ENCODE results near the gene HIVEP3. TPM values are rescaled to one million over a fixed set of nuclear protein-coding genes. Genes with fewer than 3 reads are reported as not detected.

The HIVEP3 gene
- total RNA-seq, 1 donor from 2014 or later, result 2.0 TPM

DNA sequence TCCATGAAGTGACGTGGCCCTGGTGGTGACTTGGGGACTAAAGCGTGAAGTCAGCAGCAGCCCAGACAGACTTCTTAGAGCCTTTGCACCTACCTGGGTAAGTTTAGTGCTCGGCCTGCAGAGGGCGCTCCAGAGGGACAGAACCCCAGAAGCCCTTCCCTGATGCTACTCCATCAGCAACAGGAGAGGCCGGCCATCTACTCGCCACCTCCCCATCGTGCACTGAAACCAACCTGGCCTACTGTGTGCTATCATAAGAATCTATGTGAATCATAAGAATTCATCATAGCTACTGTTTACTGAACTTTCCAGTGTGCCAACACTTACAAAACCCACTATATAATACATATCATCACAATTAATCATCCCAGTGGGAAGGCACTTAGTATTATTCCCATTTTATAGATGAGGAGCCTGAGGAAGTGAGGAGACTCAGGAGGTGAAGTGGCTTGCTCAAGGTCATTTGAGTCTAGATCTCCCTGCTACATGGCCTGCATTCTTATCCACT is 426.3 kb downstream of the HIVEP3 start:
- DNase-seq (ENCODE audit: low read depth), result no peak

DNA sequence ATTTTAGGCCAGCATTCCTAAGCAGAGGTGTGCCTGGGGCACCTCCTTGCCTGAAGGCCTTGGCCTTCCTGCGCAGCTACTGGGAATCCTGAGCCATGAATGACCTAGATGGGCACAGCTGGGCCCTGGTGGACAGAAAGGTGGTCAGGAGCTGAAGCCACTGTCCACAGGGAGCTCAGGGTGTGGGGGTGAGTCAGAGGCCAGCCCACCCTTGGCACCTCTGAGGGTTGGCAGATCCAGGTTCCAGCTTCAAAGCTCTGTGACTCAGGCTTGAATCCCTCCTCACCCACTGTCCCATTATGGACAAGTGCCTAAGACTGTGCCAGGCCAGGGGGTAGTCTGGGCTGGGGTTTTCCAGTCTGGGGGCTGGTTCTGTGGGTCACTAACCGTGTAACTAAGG is 427.8 kb downstream of the HIVEP3 start:
- peak; percentile 70 for DNase-seq (ENCODE audit: low read depth)

DNA sequence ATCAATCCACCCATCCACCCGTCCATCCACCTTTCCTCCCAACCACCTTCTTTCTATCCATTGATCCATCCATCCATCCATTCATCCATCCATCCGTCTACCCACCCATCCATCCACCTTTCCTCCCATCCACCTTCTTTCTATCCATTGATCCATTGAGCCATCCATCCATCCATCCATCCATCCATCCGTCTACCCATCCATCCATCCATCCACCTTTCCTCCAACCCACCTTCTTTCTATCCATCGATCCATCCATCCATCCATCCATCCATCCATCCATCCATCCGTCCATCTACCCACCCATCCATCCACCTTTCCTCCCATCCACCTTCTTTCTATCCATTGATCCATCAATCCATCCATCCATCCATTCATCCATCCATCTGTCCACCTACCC is 429.2 kb downstream of the HIVEP3 start:
- no peak for DNase-seq (ENCODE audit: low read depth)

DNA sequence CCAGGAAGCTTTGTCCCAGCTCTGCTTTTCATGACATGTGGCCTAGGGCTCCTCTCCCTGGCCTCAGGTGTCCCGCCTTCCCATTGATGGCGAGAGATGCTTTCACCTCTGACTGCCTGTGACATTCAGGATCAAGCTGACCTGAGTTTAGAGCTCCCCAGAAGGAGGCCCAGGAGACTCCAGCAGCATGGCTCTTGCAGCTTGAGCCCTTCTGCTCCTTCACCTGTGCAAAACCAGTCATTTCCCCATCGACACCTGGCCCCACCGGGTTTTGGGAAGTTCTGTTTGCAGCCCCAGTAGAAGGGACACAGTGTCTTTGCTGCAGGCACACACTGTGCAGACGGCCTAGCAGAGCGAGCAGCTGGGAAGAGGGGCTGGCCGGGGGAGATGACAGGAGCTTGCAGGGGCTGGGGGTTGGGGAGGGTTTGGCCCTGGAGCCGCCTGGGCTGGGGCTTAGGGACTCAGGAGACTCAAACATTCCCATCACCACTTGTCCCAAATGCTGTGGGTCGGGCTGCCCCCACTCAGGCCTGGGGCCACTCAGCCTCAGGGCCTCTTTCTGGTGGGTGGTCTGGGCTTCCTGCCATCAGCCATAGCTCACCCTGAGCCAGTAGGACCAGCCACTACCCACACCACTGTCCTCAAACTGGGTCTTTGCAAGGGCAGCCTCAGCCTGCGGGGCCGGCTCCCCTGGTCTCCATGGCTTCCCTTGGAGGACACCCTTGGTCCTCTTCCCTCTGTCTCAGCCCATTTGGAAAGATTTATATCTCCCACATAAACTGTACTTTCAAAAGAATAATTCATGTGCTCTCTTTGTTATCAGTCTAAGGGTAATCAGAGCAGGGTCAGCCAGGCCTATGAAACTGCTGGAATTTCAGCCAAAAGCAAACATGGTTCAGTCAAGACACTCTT is 430.4 kb downstream of the HIVEP3 start:
- DNase-seq (ENCODE audit: low read depth), result no peak

DNA sequence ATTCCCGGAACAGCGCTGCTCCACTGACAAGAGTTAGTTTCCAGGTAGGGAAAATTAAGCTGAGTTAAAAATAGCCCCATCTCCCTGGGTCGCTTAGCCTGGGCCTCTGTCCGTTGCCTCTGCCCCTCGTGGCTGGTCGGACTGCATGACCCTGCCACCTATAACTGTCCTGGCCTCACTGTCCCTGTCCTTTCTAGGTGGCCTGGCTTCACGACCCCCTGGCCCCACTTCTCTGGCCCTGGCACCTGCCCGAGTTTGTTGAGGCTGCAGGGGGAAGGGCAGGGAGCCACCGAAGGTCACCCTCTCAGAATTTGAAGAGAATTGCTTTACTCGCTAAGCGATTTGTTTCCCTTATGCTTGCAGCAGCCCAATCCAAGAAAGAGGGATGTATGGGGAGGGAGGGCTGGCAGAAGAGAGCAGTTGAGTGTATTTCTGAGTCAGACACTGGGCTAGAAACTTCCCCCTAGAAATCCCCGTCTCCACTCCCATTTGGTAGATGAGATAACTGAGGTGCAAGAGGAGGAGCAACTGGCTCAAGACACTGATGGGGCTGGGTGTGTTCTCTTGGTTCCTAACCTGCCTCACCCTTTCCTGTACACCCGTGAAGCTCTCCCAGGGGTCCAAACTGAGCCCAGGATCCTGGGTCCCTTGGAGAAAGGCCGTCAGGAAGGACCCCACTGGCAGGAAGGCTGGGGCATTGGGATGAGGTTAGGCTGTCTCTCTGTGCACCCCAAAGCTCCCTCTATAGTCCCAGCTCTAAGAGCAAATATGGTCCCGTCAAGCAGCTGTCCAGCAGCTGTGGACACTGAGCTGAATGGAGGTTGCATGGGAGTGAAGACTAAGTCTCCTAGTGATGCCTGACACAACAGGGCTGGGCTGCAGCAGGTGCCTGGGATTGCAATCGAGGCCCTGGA is 431.3 kb downstream of the HIVEP3 start:
- DNase-seq (ENCODE audit: low read depth), result peak; percentile 65

DNA sequence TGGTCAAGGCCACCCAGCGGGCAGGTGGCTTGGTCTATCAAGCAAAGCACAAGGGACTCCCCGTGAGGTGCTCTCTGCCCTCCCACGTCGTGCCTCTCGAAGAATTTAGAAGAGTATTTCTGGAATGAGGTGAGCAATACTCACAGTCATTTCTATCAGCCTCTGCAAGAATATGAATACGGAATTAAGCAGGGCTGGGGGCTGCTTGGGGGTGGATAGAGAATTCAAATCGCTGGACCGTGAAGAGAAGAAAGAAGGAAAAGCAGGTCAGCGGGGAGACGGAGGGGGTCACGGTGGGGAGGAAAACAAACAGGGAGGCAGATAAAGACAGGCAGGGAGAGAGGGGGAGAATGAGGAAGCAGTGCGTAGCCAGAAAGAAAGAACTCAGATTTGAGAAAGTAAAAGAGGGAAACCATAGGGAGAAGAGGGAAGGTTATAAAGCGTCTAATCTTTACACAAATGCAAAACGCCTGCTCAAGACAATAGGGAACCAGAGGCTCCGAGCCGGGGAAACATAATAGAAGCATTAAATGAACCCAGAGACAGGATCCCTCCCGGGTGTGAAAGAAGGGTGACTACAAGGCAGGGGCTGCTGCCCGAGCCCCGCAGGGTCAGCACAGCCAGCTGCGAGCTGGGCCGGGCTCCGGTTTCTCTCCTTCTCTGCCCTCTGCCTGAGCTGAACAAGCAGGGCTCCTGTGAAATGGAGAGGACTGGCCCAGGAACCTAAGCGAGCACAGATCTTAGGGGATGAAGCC is 432.2 kb downstream of the HIVEP3 start:
- DNase-seq (ENCODE audit: low read depth), result peak; percentile 38

DNA sequence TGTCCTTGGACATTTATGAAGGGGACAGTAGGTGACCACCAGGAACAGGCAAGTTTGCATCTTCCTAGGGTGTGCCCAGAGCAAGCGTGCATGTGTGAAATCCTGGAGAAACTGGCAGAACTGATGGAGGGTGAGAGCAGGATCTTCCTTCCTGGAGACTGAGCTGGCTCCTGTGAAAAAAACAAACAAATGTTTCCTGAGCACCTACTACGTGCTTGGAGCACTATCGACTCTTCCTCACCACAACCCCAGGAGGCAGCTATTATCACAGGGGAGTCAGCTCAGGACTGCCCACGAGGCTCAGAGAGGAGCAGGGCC is 432.7 kb downstream of the HIVEP3 start:
- DNase-seq (ENCODE audit: low read depth), result no peak

DNA sequence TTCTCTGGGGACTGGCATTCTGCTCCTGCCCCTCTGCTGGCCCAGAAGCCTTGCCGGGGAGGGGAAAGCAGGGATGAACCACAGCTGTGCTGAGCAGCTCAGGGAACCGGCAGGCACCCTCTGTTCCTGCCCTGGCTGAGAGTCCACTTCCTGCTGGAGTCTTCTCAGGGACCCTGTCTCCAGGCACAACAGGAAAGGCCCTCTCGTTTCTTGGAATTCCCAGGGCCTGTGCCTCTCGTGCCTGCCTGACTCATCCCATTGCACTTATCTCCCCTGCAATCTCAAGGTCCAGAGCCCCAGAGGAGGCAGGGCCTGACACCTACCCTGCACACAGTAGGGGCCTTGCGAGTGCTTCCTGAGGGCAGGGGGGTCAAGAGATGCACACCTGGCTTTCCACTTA is 433.1 kb downstream of the HIVEP3 start:
- peak; percentile 21 for DNase-seq (ENCODE audit: low read depth)

DNA sequence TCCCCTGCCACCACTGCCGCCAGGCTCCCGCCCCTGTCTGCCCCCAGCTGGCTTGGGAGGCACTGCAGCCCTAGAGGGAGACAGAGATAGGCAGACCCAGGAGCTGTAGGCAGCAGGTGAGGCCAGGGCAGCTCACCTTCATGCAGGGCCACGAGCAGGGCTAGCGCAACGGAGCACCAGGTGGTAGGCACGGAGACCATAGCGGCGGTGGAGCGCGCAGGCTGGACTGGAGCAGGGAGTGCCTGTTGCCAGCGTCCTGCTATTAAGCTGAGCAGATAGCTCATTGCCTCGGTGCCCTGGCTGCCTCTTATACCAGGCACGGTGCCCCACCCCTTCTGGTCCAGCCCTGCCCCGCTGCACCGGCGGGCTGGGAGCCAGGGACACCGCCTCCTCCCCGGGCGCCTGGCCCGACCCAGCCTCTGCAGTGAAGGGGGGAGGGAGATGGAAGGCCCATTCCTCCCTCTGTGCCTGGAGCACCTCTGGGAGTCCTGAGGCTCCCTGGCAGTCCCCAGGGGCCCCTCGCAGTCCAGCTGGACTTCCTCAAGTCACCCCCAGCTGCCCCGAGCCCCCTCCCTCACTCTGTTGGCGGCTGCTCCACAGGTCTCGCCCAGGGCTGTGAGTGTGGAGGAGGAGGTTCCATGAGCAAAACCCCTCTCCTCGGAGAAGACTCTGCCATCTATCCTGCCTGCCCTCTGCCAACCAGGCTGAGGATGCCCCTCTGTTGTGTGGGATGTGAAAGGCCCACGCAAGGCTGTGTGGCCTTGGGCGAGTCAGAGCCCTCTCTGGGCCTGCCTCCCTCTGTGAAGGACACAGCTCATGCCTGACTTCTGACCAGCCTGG is 434.1 kb downstream of the HIVEP3 start, which contains the start of gene EDN2:
TSS of gene EDN2 (minus strand) at position 282 of the 840 bp plus-strand sequence. CDS start at position 200, 82 bp downstream.
- no peak for DNase-seq (ENCODE audit: low read depth)

DNA sequence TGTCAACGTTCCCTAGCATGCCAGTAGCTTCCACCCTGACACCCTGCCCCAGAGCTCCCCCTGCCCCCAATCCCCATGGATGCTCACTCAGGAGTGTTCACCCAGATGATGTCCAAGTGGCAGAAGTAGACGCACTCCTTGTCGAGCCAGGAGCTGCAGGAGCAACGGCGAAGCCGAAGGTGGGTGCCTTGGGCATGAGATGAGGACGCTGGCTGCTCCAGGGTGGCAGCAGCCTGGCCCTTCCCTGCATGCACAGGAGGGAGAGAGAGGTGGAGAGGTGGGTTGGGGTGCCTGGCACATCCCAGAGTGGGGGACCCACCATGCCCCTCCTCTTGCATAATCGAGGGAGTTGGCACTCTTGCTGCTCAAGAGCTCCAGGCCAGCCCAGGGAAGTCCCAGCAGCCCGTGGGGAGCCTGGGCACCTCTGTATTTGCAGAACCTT is 434.7 kb downstream of the HIVEP3 start:
- DNase-seq (ENCODE audit: low read depth), result no peak

DNA sequence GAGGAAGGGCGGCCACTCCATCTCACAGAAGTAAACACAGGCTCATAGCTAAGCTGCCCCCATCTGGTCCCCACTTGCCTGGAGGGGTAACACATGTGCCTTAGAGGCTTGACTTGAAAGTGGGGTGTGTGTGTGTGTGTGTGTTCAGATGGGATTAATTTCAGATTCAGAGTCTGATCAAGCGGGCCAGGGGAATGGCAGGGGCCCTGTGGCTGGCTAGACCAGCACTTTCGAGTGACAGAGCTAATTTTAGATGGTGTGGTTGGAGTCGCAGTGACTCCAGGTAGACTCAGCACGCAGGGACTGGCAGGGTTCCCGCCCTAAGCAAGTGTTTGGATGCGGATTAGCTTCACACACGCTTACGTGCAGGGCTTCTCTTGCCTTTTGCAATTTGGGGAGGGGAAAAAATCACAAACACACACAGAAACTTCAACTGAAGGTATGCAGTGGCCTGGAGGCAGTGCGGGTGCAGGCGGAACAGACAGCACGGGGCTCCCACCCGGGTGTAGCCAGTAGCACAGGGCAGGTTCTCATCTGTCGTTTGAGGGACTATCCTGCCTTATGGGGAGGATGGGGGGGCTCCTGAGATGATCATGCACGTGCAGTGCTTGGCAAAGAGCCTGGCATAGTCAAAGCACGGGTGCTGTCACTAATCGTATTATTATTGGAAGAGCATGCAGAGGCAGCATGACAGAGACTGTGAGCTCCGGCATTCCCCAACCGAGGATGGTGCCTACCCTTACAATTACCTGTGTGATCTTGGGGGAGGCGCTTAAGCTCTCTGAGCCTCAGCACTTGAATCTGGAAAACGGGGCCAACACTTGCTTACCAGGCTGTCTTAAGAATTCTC is 435.5 kb downstream of the HIVEP3 start:
- DNase-seq (ENCODE audit: low read depth), result peak; percentile 60

DNA sequence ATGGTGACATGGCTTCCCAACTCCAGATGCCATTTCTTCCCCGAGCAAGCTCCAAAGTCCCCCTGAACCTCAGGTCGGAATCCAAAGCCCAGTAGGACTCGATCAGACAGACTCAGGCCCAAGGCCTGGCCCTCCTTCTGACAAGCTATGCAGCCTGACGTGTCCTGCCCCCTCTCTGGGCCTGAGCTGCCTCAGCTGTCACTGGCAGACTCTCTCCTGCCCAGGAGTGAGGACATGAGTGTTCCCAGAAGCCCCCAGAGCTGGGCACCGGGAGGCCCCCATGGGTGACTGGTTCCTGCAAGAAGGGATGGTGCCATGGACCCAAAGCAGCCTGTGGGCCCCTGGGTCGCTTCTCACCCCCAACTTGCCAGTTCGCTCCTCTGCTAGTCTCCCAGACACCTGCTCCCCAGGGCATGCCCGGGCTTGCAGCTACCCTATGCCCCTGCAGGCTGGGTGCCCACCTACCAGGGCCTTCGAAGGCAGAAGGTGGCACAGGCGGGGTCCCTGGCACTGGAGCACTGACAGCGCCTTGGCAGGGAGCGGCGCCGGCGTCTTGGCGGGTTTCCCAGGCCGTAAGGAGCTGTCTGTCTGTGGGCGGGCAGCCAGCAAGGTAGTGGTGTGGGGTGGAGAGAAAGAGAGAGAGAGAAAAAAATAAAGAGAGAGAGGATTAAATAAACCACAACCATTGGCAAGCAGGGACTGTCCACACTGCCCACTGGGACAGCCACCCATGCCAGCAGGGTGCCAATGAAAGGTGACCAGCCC is 436.5 kb downstream of the HIVEP3 start:
- peak; percentile 46 for DNase-seq (ENCODE audit: low read depth)

DNA sequence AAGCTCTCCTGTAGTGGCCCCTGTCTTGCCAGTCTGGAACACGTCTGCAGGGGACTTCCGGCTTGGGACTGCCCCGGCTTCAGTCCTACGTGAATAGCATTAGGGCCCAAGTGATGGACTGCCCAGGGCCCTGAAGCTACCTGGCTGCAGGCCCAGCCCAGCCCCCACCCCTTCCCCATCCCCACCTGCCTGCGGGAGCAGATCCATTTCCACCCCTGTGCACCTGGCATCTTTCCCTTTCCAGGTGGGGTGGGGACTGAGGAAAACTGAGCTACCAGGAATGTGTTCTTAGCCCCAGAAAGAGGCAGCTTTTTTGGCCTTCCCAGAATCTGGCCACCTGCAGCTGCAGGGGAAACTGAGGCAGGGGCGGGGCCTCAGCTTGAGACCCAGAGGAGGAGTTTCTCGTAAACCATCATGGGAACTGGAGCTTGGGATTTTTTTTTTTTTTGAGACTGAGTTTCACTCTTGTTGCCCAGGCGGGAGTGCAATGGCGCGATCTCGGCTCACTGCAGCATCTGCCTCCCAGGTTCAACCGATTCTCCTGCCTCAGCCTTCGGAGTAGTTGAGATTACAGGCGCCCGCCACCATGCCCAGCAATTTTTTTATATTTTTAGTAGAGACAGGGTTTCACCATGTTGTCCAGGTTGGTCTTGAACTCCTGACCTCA is 437.5 kb downstream of the HIVEP3 start:
- DNase-seq (ENCODE audit: low read depth), result no peak

DNA sequence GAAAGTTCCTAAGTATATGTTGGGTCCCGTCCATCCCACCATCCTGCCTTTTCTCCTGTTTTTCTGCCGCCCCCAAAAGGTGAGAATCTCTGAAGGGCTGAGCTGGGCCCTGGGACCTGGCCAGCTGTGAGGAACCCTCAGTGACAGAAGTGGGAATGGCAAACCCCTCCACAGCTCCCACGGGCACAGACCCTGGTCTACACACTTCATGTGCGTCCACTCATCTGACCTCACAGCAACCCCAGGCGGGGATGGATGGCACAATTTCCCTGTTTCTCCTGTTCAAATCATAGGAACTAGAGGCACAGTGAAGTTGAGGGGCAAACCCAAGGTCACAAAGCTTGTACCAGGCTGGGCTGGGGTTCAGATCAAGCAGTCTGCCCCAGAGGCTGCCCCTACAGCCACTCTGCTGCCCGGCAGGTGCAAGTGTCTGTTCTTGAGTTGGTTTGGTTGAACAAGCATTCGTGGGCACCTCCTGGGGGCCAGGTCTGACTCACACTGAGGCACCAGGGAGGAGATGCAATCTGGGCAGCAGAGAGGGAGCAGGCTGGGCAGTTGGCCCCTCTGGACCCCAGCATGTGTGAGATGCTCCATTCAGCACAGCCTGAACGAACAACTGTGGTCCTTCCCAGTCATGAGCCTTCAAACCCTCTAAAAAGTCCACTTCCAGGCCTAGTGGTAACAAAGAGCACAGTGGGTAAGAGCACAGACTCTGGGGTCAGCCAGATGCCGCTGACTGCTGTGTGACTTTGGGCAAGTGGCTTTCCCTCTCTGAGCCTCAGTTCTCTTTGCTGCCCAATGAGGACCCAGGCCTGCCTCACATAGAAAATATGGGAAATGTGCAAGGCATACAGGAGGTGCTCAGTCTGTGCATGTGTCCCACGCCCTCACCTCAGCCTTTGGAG is 438.3 kb downstream of the HIVEP3 start:
- DNase-seq (ENCODE audit: low read depth), result peak; percentile 48

DNA sequence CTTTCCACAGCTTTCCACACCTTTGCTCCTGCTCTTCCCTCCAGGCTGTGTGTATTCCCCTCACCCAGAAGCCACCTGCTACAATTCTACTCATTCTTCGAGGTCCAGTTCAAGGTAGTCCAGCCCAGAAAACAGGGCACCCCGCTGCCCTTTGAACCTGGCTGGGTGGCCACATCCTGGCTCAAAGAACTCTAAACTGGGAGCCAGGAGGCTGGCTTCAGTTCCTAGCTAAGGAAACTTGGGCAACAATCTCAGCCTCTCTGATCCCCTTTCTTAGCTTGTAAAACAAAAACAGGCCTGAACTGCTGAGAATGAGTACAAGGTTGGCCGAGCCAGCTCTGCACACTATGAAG is 438.9 kb downstream of the HIVEP3 start:
- no peak for DNase-seq (ENCODE audit: low read depth)

DNA sequence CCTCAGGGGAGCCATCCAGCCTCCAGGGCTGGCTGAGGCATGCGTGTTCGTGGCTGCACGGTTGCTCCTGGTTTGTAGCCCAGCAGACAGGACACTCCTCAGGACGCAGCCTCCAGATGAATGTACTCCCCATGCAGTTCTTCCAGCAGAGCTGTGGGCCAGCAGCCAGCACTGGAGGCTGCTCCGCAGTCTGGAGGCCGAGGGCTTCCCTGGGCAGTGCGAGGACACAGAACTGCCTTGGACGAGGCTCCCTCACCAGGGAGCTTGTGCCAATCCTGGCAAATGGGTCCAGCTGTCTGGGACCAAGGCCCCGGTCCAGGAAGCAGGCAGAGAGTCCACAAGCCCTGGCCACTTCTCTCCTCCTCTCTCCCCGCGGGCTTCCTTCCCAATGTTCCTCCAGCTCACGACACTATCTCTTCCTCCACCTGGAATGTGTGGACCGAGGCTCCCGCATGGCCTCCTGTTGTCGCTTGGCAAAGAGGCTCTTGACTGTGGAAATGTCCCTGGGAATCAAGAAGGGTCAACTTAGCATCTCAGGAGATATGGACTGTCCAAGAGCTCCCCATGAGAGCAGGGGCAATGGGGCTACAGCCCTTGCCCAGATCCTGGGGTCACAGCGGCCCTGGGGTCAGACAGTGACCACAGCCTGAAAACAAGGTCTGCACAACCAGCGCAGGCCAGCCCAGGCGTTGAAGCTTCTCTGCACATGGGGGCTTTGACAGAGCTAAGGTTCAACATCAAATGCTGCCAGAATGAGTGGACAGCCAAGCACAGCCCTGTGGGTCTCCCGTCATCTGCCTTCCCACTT is 439.5 kb downstream of the HIVEP3 start:
- DNase-seq (ENCODE audit: low read depth), result no peak

All from myocyte (in vitro differentiated cells).